GM15510 (cell line): ENCODE measurements around the gene ITCH.

Experiments
- POLR2A ChIP-seq: IDR thresholded peaks from 3 replicates; pipeline ENCODE4 v1.6.1; 2011; ENCODE audit warnings: borderline replicate concordance; ENCODE audit not compliant: insufficient read length; ENCODE audit errors: extremely low read depth

The ITCH gene

DNA sequence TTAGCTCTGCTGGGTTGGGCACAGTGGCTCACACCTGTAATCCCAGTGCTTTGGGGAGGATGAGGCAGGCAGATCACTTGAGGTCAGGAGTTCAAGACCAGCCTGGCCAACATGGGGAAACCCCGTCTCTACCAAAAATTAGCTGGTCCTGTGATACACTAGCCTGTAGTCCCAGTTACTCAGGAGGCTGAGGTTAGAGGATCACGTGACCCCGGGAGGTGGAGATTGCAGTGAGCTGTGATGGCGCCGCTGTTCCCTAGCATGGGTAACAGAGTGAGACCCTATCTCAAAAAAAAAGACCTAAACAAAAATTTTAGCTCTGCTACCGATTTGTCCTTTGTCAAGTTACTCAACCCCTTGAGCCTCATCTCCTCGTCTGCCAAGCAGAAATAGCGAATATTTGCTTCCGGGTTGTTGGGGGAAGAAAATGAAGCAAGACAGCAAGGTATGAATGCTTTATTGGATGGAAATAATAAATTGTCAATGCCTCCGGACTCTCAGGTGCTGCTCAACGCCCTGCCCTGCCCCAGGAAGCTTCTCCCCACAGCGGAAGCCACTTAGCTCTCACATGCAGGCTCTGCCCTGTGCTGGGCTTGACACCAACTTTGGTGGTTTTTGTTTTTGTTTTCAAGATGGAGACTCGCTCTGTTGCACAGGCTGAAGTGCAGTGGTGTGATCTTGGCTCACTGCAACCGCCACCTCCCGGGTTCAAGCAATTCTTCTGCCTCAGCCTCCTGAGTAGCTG is 24.9 kb upstream of the ITCH start:
- no peak for TF ChIP-seq POLR2A

DNA sequence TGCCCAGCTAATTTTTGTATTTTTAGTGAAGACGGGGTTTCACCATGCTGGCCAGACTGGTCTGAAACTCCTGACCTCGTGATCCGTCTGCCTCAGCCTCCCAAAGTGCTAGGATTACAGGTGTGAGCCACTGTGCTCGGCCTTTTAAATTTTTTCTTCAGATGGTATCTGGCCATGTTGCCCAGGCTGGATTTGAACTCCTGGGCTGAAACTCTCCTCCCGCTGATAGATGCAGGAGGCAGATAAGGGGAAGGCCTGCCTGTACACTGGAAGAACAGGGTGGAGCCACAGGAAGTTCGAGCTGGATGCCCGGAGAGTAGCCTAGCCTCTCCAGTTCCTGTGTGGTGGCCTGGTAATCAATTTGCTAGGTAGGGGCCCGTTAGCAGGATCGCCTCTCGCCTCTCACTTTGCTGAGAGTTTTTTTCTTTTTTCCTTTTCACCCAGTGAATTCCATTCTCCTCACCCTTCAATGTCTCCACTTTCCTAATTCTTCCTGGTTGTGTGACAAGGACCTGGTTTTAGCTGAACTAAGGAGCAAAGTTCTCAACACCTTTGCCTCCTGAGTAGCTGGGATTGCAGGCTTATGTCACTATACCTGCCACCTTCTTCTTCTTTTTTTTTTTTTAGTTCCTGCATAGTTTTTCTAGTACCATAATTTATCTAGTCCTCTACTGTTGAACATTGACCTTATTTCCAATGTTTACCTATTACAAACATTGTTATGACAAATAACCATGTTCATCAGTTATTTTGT is 19.4 kb upstream of the ITCH start:
- TF ChIP-seq POLR2A: no peak

DNA sequence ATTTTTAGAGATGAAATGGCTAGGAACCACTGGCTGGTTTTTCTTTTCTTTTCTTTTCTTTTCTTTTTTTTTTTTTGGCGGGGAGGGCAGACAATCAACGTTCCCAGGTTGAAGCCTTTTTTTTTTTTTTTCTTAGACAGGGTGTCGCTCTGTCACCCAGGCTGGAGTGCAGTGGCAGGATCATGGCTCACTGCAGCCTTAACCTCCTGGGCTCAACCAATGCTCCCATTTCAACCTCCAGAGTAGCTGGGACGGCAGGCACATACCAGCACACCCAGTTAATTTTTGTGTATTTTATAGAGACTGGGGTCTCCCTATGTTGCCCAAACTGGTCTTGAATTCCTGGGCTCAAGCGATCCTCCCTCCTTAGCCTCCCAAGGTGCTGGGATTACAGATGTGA is 18.8 kb upstream of the ITCH start:
- no peak for TF ChIP-seq POLR2A

DNA sequence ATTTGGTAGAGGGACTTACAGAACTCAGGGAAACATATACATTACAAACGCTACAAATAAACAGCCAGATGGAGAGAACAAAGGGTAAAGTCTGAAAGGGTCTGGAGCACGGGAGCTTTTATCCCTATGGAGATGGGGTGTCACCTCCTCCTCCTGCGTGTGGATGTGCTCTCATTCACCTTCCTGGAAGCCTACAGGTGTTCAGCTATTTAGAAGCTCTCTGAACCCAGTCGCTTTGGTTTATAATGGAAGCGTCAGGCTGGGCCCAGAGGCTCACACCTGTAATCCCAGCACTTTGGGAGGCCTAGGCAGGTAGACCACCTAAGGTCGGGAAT is 17.7 kb upstream of the ITCH start:
- TF ChIP-seq POLR2A: no peak

DNA sequence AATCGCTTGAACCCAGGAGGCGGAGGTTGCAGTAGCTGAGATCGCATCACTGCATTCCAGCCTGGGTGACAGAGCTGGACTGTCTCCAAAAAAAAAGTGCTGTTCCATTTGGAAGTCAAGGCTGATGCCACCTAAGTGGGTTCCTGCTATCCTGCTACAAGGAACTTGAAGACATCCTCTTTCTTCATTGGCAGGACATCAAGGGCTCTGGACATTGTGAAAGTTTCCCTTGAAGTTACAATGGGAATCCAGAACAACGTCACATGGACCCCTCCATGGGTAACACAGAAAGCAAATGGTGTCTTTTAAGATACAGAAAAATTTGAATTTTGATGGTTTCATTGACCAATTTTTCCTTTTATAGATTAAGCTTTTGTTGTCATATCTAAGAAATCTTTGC is 15.5 kb upstream of the ITCH start:
- no peak for TF ChIP-seq POLR2A

DNA sequence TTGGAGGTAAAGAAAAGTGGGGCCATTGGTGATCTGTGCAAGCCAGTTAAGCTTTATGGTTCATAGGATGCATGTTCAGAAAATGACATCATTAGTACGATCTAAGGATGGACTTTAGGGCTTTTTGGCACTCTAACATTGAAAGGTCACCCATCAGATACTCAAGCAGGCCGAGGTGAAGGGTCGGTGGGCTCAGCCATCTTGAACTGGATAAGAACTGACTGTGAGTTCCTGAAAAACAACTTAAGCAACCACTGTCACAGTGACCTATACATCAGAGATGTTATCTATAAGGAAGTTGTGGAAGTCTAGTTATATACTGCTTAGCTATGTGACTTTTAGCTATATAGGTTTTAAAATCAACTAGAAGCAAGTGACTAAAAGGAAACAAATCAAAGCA is 13.0 kb upstream of the ITCH start:
- TF ChIP-seq POLR2A: no peak

DNA sequence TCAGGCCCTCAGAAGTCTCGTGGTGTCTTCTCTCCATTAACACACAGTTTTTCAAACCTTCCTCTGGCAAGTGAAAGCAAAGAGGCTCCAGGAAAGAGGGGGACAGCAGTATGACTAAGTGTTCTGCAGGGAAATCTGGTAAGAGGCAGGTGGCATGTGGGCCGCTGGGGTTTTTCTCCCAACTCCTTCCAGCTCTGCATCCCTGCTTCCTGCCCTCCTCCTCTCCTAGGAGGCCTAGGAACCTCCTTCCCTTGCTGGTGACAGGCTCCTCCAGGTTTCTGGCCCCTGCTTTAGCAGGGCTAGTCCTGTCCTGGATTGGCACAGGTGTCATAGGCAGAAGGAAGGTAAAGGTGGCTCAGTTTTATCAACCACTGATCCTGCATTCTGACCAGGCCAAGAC is 7.6 kb upstream of the ITCH start:
- no peak for TF ChIP-seq POLR2A

DNA sequence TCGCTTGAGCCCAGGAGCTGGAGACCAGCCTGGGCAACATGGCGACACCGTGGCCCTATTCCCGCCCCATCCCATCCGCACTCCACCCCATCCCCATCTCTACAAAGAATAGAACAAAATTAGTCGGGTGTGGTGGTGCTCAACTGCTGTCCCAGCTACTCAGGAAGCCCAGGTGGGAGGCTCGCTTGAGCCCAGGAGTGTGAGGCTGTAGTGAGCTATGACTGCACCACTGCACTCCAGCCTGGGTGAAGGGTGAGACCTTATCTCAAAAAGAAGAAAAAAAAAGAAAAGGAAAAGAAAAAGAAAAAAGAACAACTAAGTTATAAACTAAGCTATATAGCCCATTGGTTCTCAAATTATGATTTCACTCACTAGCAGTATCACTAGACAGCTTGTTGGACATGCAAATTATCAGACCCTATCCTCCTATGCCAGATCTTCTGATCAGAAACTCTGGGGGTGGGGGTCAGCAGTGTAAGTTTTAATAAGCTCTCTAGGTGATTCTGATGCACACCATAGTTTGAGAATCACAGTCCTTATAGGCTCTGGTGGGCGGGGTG is 491 bp upstream of the ITCH start:
- no peak for TF ChIP-seq POLR2A

DNA sequence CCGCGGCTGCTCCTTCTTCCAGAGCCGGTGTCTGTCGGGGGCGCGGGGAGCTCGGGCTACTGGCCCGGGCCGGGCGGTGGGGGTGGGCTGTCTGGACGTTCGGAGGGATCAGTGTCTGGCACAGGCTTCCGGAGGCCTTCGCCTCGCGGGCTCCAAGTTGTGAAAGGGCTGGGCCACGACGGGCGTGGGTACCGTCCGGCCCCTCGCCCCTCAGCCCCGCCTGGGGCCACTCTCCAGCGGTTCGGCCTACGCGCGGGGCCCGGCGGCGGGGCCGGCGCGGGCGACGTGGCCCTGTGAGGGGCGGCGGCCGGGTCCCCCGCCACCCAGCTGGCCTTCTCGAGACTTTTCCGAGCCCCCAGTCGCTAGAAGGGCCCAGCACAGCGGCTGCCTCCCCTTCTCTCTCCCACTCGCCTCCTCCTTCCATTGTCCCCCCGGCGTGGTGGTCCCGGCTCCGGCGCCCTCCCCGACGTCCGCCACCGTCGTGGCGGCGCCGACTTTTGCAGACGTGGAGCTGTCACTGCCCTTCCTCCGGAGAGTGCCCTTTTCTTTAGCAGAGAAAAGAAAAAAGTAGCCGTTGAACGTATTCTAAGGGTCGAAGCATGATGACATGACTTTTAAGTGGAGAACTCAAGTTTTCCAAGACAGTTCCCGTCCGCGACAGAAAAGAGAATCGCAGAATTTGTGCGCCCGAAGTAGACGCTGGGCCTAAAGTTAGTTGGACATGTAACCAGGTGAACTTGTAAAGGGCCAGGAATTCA is 571 bp downstream of the ITCH start:
- no peak for TF ChIP-seq POLR2A

DNA sequence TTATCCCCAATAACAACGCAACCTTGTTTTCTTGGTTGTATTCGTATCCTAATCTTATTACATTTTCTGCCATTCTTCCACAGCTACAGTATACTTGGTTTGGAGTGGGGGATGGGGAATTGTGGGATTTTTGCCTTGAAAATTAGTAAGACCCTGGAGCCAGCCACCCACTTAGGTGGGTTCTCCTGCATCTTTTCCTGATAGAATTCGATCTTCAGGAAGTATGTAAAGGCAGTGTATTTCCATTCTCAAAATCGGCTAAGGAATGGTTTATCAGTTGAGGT is 1.1 kb downstream of the ITCH start:
- TF ChIP-seq POLR2A: no peak

DNA sequence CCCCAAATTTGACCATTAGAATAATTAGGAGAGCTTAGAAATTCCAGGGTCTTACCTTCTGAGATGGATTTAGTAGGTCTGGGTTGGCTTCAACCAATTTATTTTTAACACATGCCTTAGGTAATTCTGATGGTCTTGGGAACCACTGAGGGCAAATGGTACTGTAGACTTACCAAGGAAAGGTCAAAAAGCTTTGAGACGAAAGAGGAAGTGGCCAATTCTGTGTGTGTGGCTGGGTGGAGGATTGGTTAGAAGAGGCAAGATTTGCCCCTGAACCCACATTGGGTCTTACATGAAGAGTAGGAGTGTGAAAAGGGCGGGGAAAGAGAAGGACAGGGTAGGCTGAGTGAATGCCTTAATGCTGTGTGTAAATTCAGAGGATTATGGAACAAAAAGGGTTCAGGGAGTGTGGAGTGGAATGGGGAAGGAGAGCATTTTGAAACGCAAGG is 2.7 kb downstream of the ITCH start:
- no peak for TF ChIP-seq POLR2A

DNA sequence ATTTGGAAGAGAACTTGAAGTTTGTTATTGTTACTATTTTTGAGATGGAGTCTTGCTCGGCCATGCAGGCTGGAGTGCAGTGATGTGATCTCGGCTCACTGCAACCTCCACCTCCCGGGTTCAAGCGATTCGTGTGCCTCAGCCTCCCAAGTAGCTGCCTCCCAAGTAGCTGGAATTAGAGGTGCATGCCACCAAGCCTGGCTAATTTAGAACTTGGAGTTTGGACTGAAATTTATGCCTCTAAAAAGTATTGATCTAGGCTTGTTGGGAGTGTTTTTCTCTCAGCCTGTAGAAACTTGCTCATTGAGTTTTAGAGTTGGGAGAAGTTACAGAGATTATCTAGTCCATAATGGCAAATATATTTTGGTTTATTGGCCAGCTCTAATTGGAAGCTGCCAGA is 4.1 kb downstream of the ITCH start:
- TF ChIP-seq POLR2A: no peak

DNA sequence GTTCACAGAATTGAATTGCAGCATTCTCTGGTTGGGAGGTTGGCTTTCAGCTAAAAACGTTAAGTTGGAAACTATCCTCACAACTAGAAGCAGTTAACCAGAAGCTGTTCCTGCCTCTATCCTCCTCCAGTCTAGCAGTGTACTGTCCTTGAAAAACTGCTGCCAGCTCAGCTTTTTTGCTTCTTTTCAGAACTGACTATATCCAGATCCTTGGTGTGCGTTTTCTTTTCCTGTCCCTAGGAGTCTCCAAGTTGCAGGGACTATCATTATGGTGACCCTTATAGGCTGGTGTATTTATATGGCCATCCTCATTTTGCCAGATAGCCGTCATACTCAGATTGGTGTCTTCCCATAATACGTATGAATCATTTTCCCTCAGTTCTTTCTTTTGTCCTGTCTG is 5.5 kb downstream of the ITCH start:
- TF ChIP-seq POLR2A: no peak

DNA sequence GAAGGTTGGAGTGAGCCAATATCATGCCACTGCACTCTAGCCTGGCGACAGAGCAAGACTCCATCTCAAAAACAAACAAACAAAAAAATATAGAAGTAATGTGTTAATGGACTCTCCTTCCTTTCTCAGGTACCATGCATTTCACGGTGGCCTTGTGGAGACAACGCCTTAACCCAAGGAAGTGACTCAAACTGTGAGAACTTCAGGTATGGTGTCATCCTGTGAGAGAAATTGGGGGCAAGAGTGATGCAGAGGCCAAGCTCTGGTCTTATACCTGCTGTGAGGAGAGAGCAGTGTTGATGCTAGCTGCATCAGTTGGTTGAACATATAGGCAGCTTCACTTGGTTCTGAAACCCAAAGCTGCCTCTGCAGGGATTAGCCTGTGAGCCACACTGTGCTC is 6.2 kb downstream of the ITCH start:
- TF ChIP-seq POLR2A: no peak

DNA sequence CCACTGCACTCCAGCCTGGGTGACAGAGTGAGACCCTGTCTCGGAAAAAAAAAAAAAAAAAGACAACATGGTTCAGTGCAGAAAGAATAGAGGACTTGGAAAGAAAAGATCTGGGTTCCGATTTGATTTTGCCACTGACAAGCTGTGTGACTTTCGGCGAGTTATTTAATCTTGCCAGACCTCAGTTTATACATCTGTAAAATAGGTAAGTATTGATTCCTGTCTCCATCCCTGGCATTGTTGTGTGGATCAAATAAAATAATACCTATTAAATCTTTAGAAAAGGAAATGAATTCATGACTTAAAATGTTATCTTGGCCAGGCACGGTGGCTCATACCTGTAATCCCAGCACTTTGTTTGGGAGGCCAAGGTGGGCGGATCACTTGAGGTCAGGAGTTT is 7.0 kb downstream of the ITCH start:
- TF ChIP-seq POLR2A: no peak
